SU-DHL-6 (cell line): ENCODE measurements around the gene ALAS2.
"Not testable (repeated sequence)": the region's sequence is repeated elsewhere in the genome, so short reads cannot be mapped to it uniquely, and the experiment has no call there.

Experiments used
- H2AFZ ChIP-seq: fragments of 200-600 bp; sonication (generic); 2 replicates; pipeline ENCODE4 v1.6.1; 2014; ENCODE audit warnings: low read depth, mild to moderate bottlenecking, moderate library complexity, mixed read lengths, antibody characterized with exemption, low read length; ENCODE audit not compliant: severe bottlenecking
- H3F3A ChIP-seq: fragments of 200-600 bp; shearing (Covaris generic); 2 replicates; pipeline ENCODE4 v1.6.0; 2016; ENCODE audit warnings: antibody characterized with exemption, mild to moderate bottlenecking; ENCODE audit not compliant: insufficient read depth
- H3K27ac ChIP-seq: fragments of 200-600 bp; sonication (generic); 2 replicates; pipeline ENCODE4 v1.5.1; 2016; ENCODE audit warnings: low read depth, mild to moderate bottlenecking, low read length, moderate library complexity, mixed read lengths
- H3K27me3 ChIP-seq: fragments of 200-600 bp; sonication (generic), shearing (Covaris generic); 2 replicates; pipeline ENCODE4 v1.6.0; 2014; ENCODE audit warnings: mild to moderate bottlenecking, low read length
- H3K36me3 ChIP-seq: fragments of 200-600 bp; sonication (generic); 2 replicates; pipeline ENCODE4 v1.6.1; 2014; ENCODE audit warnings: mild to moderate bottlenecking, low read length, mixed read lengths
- H3K4me2 ChIP-seq: fragments of 300-600, 200-600 bp; shearing (Covaris generic), sonication (generic); 2 replicates; pipeline ENCODE4 v1.6.0; 2014; ENCODE audit warnings: low read length, low read depth, mild to moderate bottlenecking; ENCODE audit not compliant: poor library complexity, severe bottlenecking
- H3K4me3 ChIP-seq: fragments of 200-600 bp; sonication (generic); 2 replicates; pipeline ENCODE4 v1.5.1; 2014; ENCODE audit warnings: antibody characterized with exemption, low read length, mild to moderate bottlenecking, mixed read lengths; ENCODE audit not compliant: insufficient read depth, poor library complexity, severe bottlenecking
- H3K79me2 ChIP-seq: fragments of 200-600 bp; sonication (generic); 2 replicates; pipeline ENCODE4 v1.6.1; 2014; ENCODE audit warnings: mild to moderate bottlenecking, low read length, moderate library complexity; ENCODE audit not compliant: insufficient read depth
- H3K9ac ChIP-seq: fragments of 200-600 bp; sonication (generic); 2 replicates; pipeline ENCODE4 v1.7.0; 2014; ENCODE audit warnings: mild to moderate bottlenecking, low read length
- H3K9me2 ChIP-seq: fragments of 200-600 bp; sonication (generic); replicated peaks from 2 replicates; pipeline ENCODE4 v1.6.1; 2014; ENCODE audit warnings: low read length; ENCODE audit not compliant: insufficient read depth
- H3K9me3 ChIP-seq: fragments of 200-600 bp; sonication (generic); 2 replicates; pipeline ENCODE4 v1.6.1; 2014; ENCODE audit warnings: low read length, mixed read lengths; ENCODE audit not compliant: insufficient read depth
- H4K20me1 ChIP-seq: fragments of 200-600 bp; sonication (generic); 2 replicates; pipeline ENCODE4 v1.6.1; 2014; ENCODE audit warnings: low read depth, mild to moderate bottlenecking, antibody characterized with exemption, low read length, moderate library complexity, mixed read lengths
- EZH2phosphoT487 ChIP-seq: fragments of 200-600 bp; sonication (generic), shearing (Covaris generic); conservative IDR thresholded peaks from 2 replicates; pipeline ENCODE4 v1.6.1; 2018; ENCODE audit warnings: mild to moderate bottlenecking, antibody characterized with exemption, low read length, moderate library complexity, mixed read lengths
- TF ChIP-seq, protein P1 (sequence below): fragments of 200-600 bp; sonication (generic); IDR thresholded peaks from one replicate; pipeline ENCODE4 v1.5.1; 2017; ENCODE audit warnings: antibody characterized with exemption, mild to moderate bottlenecking, low read length, moderate library complexity; ENCODE audit not compliant: insufficient read depth, poor library complexity, severe bottlenecking

The ALAS2 gene, protein sequence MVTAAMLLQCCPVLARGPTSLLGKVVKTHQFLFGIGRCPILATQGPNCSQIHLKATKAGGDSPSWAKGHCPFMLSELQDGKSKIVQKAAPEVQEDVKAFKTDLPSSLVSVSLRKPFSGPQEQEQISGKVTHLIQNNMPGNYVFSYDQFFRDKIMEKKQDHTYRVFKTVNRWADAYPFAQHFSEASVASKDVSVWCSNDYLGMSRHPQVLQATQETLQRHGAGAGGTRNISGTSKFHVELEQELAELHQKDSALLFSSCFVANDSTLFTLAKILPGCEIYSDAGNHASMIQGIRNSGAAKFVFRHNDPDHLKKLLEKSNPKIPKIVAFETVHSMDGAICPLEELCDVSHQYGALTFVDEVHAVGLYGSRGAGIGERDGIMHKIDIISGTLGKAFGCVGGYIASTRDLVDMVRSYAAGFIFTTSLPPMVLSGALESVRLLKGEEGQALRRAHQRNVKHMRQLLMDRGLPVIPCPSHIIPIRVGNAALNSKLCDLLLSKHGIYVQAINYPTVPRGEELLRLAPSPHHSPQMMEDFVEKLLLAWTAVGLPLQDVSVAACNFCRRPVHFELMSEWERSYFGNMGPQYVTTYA

DNA sequence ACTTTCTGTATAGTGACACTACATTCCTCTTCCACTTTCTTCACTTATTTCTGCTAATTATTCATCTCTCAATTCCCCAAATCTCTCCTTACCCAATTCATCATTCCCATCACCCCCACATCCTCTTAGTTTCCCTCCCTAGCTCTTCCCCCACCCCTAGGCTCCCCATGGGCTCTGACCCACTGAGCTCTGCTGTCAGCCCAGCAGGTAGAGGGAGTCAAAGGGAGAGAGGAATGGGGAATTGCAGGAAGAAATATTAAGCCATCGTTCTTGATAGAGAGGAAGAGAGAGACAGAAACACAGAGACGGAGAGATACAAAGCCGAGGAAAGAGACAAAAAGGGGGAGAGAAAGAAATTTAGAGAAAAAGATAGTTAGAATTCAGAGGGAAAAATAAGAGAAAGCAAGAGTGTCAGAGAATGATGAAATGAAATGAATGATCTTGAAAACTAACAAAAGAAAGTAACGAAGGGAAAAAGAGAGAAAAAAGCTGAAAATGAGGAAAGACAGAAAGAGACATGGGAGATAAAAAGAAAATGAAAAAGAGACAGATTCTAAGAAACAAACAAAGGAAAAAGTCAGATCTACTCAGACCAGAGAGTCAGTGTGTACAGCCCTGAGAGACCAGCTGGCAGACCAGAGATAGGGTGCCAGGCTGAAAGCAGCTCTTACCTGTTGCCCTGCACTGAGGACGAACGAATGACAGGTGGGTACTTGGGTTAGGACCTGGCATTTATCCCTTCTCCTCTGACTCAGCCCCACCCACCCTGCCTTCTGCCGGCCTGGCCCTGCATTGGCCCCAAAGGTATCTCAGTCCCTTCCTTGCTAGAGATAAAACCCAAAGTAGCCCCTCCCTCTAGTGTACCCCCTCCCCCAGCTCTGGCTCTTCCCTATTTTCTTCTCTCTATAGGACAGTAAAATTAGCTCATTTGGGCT is at the start of gene ALAS2:
TSS of gene ALAS2 (minus strand) at position 707 of the 935 bp plus-strand sequence. CDS start 4,977 bp downstream, outside the sequence.
- Histone ChIP-seq H4K20me1 (no peaks in the 10 kb centered on the region), H3K79me2 (no peaks in the 10 kb centered on the region), H3K4me3 (no peak within 1 kb of the TSS), H3K27me3 (no peaks in the 10 kb centered on the region), H3K27ac (no peak within 1 kb of the TSS), H3K36me3 (no peaks in the 10 kb centered on the region), H3K9me2 (no peaks in the 10 kb centered on the region), H3K9ac (no peak within 1 kb of the TSS), H2AFZ (no peak within 1 kb of the TSS), H3K9me3 (no peaks in the 10 kb centered on the region), H3F3A (no peaks in the 10 kb centered on the region), H3K4me2 (no peak within 1 kb of the TSS)
- TF ChIP-seq, protein P1, sequence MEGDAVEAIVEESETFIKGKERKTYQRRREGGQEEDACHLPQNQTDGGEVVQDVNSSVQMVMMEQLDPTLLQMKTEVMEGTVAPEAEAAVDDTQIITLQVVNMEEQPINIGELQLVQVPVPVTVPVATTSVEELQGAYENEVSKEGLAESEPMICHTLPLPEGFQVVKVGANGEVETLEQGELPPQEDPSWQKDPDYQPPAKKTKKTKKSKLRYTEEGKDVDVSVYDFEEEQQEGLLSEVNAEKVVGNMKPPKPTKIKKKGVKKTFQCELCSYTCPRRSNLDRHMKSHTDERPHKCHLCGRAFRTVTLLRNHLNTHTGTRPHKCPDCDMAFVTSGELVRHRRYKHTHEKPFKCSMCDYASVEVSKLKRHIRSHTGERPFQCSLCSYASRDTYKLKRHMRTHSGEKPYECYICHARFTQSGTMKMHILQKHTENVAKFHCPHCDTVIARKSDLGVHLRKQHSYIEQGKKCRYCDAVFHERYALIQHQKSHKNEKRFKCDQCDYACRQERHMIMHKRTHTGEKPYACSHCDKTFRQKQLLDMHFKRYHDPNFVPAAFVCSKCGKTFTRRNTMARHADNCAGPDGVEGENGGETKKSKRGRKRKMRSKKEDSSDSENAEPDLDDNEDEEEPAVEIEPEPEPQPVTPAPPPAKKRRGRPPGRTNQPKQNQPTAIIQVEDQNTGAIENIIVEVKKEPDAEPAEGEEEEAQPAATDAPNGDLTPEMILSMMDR = no peak
- no peak for TF ChIP-seq EZH2phosphoT487

DNA sequence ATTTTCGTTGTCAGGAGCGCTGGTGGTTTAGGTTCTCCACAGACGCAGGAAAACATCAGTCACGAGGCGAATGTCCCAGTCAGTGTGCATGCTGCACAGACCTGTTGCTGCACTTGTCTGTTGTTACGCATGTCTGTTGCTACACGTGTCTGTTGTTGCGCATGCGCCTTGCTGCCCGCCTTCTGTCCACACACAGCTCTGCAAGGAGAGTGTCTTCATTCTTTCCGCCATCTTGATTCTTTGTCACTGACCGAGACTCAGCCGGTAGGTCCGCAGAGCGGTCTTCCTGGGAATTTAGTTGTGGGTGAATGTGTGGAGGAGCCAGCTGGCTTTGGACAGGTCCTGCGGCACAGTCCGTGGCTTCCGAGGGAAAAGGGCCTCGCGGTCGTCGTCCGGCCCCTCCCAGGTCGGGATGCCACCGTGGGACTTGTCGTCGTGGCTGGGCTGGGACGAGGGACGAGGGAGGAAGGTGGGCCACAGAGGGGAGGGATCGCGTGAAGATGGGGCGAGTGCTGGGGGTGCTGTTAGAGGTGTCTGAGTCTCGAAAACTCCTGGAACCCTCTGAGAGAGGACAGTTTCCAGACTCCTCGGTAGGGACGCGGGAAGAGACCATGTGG is 44.2 kb upstream of the ALAS2 start, which contains the start of gene PAGE2B:
TSS of gene PAGE2B (plus strand) at position 180 of the 617 bp plus-strand sequence. CDS start 1,012 bp downstream, outside the sequence.
- Histone ChIP-seq H3K4me2 (no peak within 1 kb of the TSS), H3K9me2 (no peaks in the 10 kb centered on the region), H3K27me3 (no peaks in the 10 kb centered on the region), H3K79me2 (no peaks in the 10 kb centered on the region), H4K20me1 (no peaks in the 10 kb centered on the region), H3K36me3 (no peaks in the 10 kb centered on the region), H3K4me3 (no peak within 1 kb of the TSS), H3K9me3 (no peaks in the 10 kb centered on the region), H3K9ac (no peak within 1 kb of the TSS), H2AFZ (no peak within 1 kb of the TSS), H3F3A (no peaks in the 10 kb centered on the region), H3K27ac (no peak within 1 kb of the TSS)
- no peak for TF ChIP-seq EZH2phosphoT487
- TF ChIP-seq, protein P1 = no peak

DNA sequence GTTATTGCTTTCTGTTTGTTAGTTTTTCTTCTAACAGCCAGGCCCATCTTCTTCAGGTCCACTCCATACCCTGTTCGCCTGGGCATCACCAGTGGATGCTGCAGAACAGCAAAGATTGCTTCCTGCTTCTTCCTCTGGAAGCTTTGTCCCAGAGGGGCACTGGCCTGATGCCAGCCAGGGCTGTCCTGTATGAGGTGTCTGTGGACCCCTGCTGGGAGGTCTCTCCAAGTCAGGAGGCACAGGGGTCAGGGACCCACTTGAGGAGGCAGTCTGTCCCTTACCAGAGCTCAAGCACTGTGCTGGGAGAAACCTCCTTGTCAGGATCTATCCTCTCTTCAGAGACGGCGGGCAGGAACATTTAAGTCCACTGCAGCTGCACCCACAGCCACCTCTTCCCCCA is 41.5 kb upstream of the ALAS2 start:
- no peak overlapping the region for H3K9ac ChIP-seq
- H3K4me2 ChIP-seq = no peak overlapping the region
- H3K27me3 ChIP-seq = no peaks in the 10 kb centered on the region
- H3K79me2 ChIP-seq = no peaks in the 10 kb centered on the region
- H3K4me3 ChIP-seq = no peak overlapping the region
- H4K20me1 ChIP-seq = no peaks in the 10 kb centered on the region
- no peaks in the 10 kb centered on the region for H3F3A ChIP-seq
- no peak overlapping the region for H2AFZ ChIP-seq
- H3K27ac ChIP-seq = no peak overlapping the region
- no peaks in the 10 kb centered on the region for H3K36me3 ChIP-seq
- H3K9me2 ChIP-seq = no peaks in the 10 kb centered on the region
- TF ChIP-seq, protein P1 = no peak
- TF ChIP-seq EZH2phosphoT487 = no peak
- no peaks in the 10 kb centered on the region for H3K9me3 ChIP-seq

DNA sequence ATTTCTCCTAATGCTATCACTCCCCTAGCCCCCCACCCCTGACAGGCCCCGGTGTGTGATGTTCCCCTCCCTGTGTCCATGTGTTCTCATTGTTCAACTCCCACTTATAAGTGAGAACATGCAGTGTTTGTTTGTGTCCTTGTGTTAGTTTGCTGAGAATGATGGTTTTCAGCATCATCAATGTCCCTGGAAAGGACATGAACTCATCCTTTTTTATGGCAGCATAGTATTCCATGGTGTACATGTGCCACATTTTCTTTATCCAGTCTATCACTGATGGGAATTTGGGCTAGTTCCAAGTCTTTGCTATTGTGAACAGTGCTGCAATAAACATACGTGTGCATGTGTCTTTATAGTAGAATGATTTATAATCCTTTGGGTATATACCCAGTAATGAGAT is 36.4 kb upstream of the ALAS2 start:
- H2AFZ ChIP-seq, H4K20me1 ChIP-seq, H3K4me2 ChIP-seq, H3F3A ChIP-seq, H3K9me3 ChIP-seq, H3K9me2 ChIP-seq, H3K4me3 ChIP-seq, H3K36me3 ChIP-seq, H3K9ac ChIP-seq, H3K79me2 ChIP-seq, H3K27me3 ChIP-seq, H3K27ac ChIP-seq: not testable (repeated sequence)
